A673 (cell line): ENCODE results near the gene CACNA2D4. TPM values are rescaled to one million over a fixed set of nuclear protein-coding genes. Genes with fewer than 3 reads are reported as not detected.

Experiments used
- BruUV-seq: library from RNA; stranded (reverse); fragments of 400-500 nt; replicated peaks from 2 replicates; lab custom pipeline; 2021; lab: Mats Ljungman, UMichigan
- CTCF ChIA-PET: fragments of 300-600 bp; sonication (Branson Sonifier 250); formaldehyde crosslinking; loops from one replicate; lab custom pipeline; 2022; ENCODE audit warnings: antibody characterized with exemption; lab: Charles Lee
- POLR2A ChIA-PET: fragments of 300-600 bp; sonication (Branson Sonifier 250); formaldehyde crosslinking; loops from one replicate; lab custom pipeline; 2022; ENCODE audit warnings: antibody characterized with exemption; ENCODE audit not compliant: low non-redundant PET; lab: Charles Lee
- DNase-seq: peaks from one replicate; pipeline ENCODE4 v3.0.0-alpha.2; 2015; ENCODE audit warnings: low spot score
- H3K27ac ChIP-seq: fragments of 200-600 bp; sonication (generic); 2 replicates; pipeline ENCODE4 v1.5.1; 2016; ENCODE audit warnings: mixed run types, low read depth, mild to moderate bottlenecking, mixed read lengths, antibody characterized with exemption, low read length; ENCODE audit not compliant: poor library complexity, severe bottlenecking
- H3K27me3 ChIP-seq: fragments of 200-600 bp; sonication (generic); replicated peaks from 2 replicates; pipeline ENCODE4 v1.6.1; 2017; ENCODE audit warnings: mixed run types, low read depth, mild to moderate bottlenecking, mixed read lengths, antibody characterized with exemption, low read length; ENCODE audit not compliant: insufficient read depth, poor library complexity
- H3K36me3 ChIP-seq: fragments of 200-600 bp; sonication (generic); 2 replicates; pipeline ENCODE4 v1.6.1; 2016; ENCODE audit warnings: mixed run types, mild to moderate bottlenecking, mixed read lengths, antibody characterized with exemption, low read length; ENCODE audit not compliant: insufficient read depth, poor library complexity, severe bottlenecking
- H3K4me1 ChIP-seq: fragments of 200-600 bp; sonication (generic); 2 replicates; pipeline ENCODE4 v1.6.1; 2017; ENCODE audit warnings: mixed run types, mild to moderate bottlenecking, mixed read lengths, antibody characterized with exemption, low read length; ENCODE audit not compliant: insufficient read depth, poor library complexity, severe bottlenecking
- H3K4me3 ChIP-seq: fragments of 200-600 bp; sonication (generic); 2 replicates; pipeline ENCODE4 v1.5.1; 2016; ENCODE audit warnings: low read depth, mixed run types, mild to moderate bottlenecking, mixed read lengths, low read length; ENCODE audit not compliant: poor library complexity, severe bottlenecking
- H3K9me3 ChIP-seq: fragments of 200-600 bp; sonication (generic); 2 replicates; pipeline ENCODE4 v1.6.1; 2016; ENCODE audit warnings: mixed run types, low read depth, mild to moderate bottlenecking, mixed read lengths, antibody characterized with exemption, low read length; ENCODE audit not compliant: poor library complexity, severe bottlenecking
- CTCF ChIP-seq: fragments of 300-800, 200-600 bp; sonication (generic); conservative IDR thresholded peaks from 2 replicates; pipeline ENCODE4 v1.5.1; 2017; ENCODE audit warnings: low read depth, mild to moderate bottlenecking, antibody characterized with exemption, low read length, moderate library complexity, mixed read lengths
- EZH2 ChIP-seq: fragments of 200-600 bp; sonication (generic); IDR thresholded peaks from 2 replicates; pipeline ENCODE4 v1.6.1; 2017; ENCODE audit warnings: borderline replicate concordance, low read depth, mild to moderate bottlenecking, mixed read lengths, antibody characterized with exemption, low read length; ENCODE audit not compliant: poor library complexity, severe bottlenecking
- intact Hi-C: fragments of 100-400 bp; cut with micrococcal nuclease; formaldehyde crosslinking; loops from one replicate; pipeline ENCODE4 v1.10.0; 2022; ENCODE audit not compliant: unreplicated experiment
- total RNA-seq: library from RNA; stranded (reverse); gene quantifications from 2 replicates; pipeline ENCODE4 v1.2.3, GENCODE V29; 2021

The CACNA2D4 gene
- total RNA-seq, 1 experiment from 2014 or later: 0.41 TPM

- Histone ChIP-seq H3K4me3 (no peak overlapping the region), H3K27ac (no peak overlapping the region), H3K4me1 (no peaks in the 10 kb centered on the region), H3K36me3 (no peaks in the 10 kb centered on the region), H3K27me3 (no peaks in the 10 kb centered on the region), H3K9me3 (no peaks in the 10 kb centered on the region)
- no peak for DNase-seq
- TF ChIP-seq EZH2 (no peak), CTCF (no peak)
- intact Hi-C loops: no loop called here
- ChIA-PET POLR2A (no interaction called here), CTCF (no interaction called here)
- BruUV-seq: no TSS peak
Observed at GRCh38 chr12:1810931-1811280, 107.5 kb downstream of the CACNA2D4 start.

- Histone ChIP-seq H3K27ac (no peak overlapping the region), H3K36me3 (no peaks in the 10 kb centered on the region), H3K4me3 (no peak overlapping the region), H3K4me1 (no peaks in the 10 kb centered on the region), H3K27me3 (no peaks in the 10 kb centered on the region), H3K9me3 (no peaks in the 10 kb centered on the region)
- intact Hi-C loops: no loop called here
- DNase-seq: no peak
- ChIA-PET POLR2A (no interaction called here), CTCF (no interaction called here)
- BruUV-seq: no TSS peak
- no peak for TF ChIP-seq CTCF
- no peak for TF ChIP-seq EZH2
Observed at GRCh38 chr12:1810201-1810930, 108.1 kb downstream of the CACNA2D4 start.

GRCh38 chr12:1809591-1810190 is 108.8 kb downstream of the CACNA2D4 start:
- ChIA-PET CTCF (no interaction called here), POLR2A (no interaction called here)
- BruUV-seq: no TSS peak
- no peak for TF ChIP-seq EZH2
- no peak for TF ChIP-seq CTCF
- no peaks in the 10 kb centered on the region for H3K27me3 ChIP-seq
- no peaks in the 10 kb centered on the region for H3K4me1 ChIP-seq
- no peak overlapping the region for H3K27ac ChIP-seq
- no peaks in the 10 kb centered on the region for H3K36me3 ChIP-seq
- no peaks in the 10 kb centered on the region for H3K9me3 ChIP-seq
- H3K4me3 ChIP-seq: no peak overlapping the region
- no peak for DNase-seq
- intact Hi-C loops: no loop called here
